NCI-H1694 (cell line): Measurements from ENCODE around the gene PGA5.
"Not testable (repeated sequence)": the region's sequence is repeated elsewhere in the genome, so short reads cannot be mapped to it uniquely, and the experiment has no call there.

Source experiments
- DNase-seq: peaks from one replicate; lab custom pipeline; 2025; lab: John Stamatoyannopoulos, UW

PGA5 gene

GRCh38 chr11:61240875-61241274 is at the start of gene PGA5:
Gene PGA5, plus strand, starts transcription at chr11:61241175. Its CDS starts 52 bp downstream, at chr11:61241227.
- not testable (repeated sequence) for DNase-seq

DNA sequence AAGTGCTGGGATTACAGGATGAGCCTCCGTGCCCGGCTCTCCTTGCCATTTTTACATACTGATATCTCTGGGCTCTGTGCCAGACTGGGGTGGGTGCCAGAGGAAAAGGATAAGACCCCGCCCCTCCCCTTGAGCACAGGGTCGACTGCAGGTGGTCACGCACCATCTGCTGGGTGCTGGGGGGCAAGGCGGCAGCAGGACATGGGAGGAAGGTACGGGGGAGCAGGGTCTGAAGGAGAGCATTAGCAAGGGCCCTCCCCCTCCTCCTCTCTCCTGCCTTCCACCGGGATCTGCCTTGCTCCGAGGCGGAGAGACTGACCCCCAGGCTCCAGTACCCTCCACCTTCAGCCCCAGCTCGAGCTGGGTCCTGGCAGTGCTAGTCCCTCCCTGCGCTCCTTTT is 47.4 kb upstream of the PGA5 start:
- DNase-seq: no peak

DNA sequence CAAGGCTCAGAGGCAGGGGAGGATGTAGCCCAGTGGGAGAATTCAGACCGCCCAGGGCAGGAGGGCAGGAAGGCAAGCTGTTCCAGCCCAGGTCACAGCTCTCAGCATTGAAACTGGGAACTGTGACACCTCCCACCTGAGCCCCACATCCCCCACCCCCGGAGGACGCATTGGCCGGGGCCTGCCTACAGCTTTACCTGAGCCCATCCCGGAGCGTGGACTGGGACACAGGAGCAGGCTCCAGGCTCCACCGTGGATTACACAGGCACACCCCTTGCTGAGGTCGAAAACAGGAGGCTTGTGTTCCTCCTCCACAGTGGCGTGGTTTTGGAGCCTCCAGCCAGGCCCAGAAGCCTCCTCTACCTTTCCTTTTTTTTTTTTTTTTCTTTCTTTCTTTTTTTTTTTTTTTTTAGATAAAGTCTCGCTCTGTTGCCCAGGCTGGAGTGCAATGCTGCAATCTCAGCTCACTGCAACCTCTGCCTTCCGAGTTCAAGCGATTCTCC is 46.8 kb upstream of the PGA5 start:
- no peak for DNase-seq

DNA sequence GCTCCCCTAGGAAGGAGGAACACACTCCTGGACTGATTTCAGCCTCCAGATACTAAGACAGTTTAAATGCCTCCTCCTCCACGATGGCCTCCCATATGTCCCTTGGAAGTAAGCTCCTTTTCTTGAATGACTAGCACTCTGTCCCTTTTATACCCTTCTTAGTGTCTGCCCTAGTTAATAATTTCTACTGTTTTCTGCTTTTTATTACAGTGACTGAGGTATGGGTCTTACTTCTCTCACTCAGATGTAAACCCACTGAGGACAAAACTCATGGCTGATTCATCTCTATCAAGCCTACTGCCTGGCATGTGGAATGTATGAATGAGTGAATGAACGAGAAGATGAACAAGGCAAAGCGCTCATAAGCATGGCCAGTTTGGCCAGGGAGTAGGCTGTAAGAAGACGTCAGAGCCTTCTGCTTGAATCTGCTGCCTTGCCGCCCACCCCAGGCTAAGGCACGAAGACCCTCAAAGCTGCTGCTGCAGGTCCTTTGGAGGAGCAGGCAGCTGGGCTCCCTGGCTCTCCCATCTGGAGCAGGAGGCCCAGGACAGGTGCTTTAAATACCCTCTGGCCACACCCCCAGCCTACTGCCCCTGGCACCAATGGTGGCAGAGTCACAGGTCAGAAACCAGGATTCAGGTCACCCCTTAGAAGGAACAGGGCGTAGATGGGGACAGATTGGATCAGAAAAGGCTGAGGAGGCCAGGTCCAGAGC is 45.8 kb upstream of the PGA5 start:
- no peak for DNase-seq

GRCh38 chr11:61195719-61196118 is 45.3 kb upstream of the PGA5 start:
- DNase-seq: no peak

DNA sequence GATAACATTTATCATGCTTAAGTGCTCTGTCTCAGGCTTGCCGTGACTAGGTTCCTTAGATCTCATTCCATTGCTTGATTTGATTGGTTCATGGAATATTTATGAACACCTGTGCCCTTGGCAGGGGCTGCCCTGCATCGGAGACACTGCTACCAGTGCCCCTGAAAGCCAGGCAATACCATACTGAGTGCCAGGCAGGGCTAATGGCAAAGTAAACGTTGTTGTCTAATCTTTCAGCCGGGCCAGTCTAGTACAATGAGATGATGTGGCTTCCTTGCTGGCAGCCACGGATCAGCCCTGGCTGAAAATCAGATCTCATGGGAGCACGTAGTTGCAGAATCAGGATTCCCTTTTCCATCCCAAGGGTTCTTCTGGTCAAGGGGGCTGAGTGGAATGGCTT is 42.6 kb upstream of the PGA5 start:
- no peak for DNase-seq

DNA sequence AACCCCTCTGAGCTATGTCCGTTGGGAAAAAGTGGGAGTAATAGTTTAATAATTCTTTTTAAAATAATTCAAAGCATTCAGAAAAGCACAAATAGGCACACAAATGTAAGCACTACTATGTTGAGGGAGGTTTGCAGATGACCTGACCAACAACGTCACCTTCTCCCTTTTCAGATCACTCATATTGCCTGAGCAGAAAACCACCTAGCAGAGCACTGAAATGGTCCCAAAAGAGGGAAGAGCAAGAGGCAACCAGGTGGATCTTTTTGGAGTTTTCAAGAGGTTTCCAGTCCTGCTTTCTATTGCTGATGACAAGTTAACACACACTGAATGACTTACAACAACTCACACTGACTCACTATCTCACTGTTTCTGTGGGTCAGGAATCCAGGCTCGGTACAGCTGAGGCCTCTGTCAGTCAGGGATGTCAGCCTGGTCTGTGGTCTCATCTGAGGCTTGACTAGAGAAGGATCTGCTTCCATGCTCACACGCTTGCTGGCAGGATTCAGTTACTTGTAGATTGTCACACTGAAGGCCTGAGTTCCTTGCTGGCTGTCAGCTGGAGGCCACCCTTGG is 41.9 kb upstream of the PGA5 start:
- no peak for DNase-seq

GRCh38 chr11:61201476-61201875 is 39.5 kb upstream of the PGA5 start:
- DNase-seq: no peak

GRCh38 chr11:61202950-61203746 is 37.8 kb upstream of the PGA5 start, which contains the start of gene PGA3:
Gene PGA3, plus strand, starts transcription at chr11:61203515. Its CDS starts 50 bp downstream, at chr11:61203565.
- DNase-seq: not testable (repeated sequence)

DNA sequence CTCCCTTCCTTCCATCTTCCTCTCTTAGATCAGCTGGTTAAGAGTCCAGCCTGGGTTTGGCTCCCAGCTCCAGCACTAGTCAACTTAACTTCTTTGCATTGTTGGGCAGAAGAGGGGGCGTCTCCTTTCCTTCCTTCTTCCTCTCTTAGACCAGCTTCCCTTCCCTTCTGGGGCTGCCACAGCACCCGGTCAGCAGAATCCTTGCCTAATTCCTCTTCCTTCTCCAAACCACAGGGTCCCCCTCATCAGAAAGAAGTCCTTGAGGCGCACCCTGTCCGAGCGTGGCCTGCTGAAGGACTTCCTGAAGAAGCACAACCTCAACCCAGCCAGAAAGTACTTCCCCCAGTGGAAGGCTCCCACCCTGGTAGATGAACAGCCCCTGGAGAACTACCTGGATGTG is 37.1 kb upstream of the PGA5 start:
- DNase-seq: not testable (repeated sequence)

DNA sequence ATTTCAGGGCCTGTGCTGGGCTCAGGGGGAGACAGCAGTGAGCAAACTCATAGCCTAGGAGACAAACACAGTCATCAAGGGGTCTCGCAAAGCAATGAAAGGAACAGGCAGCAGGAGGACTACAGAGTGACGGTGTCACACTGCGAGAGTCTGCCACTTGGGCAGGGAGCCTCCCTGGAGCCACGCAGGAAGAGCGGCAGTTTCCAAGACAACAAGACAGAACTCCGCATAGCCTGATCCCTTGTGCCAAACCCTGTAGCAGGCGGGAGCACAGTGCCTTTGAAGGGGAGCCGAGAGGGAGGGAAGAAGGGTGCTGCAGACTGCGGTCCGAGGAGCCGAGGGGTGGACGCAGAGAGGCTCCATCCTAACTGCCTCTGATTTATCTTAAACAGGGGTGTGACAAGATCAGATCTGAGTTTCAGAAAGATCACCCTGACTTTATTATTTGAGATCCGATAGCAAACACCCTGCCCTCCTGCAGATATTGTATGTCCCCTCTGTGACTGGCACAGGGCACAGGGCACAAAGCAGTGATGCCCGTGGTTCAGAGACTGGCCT is 36.4 kb upstream of the PGA5 start:
- not testable (repeated sequence) for DNase-seq

GRCh38 chr11:61207636-61208310 is 33.2 kb upstream of the PGA5 start:
- not testable (repeated sequence) for DNase-seq

GRCh38 chr11:61210629-61211028 is 30.3 kb upstream of the PGA5 start:
- DNase-seq: not testable (repeated sequence)

DNA sequence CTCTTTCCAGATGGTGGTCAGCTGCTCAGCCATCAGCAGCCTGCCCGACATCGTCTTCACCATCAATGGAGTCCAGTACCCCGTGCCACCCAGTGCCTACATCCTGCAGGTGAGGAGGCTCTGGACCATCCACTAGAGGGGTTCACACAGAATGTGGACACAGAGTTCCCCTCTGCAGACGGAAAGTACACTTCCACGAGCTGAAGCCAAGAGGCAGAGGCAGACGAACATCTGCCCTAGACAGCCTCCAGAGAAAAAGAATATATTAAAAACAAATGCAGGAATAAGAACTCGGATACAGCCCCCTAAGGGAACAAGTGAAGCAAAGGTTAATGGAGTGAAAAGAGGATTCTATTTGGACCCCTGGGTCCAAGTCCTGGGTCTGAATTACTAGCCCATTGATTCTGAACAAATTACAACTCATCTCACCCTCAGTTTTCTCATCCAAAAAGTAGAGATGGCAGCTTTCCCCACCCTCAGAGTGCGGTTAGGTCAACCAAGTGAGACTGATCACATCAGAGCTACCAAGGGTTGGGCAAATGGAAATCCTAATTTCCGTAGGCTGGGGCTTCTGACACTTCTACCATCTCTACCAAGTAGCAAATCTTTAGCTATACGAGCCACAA is 29.5 kb upstream of the PGA5 start:
- not testable (repeated sequence) for DNase-seq

DNA sequence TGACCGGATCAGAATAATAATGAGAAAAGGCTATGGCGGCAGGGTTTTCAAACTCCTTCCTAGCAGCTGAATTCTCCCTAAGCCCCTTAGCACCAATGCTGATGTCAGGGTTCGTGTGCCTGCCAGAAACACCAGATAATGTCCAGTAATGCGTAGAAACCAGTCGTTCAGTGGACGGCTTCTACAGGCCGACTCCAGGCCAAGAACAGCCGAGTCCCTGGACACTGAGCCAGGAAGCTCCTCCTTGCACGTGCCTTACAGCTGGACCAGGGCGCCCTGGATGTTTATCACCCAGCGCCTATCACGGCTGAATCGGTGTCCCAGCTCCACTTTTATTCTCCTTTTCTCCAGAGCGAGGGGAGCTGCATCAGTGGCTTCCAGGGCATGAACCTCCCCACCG is 28.8 kb upstream of the PGA5 start:
- DNase-seq: not testable (repeated sequence)

GRCh38 chr11:61213711-61214324 is 27.2 kb upstream of the PGA5 start:
- DNase-seq: not testable (repeated sequence)

DNA sequence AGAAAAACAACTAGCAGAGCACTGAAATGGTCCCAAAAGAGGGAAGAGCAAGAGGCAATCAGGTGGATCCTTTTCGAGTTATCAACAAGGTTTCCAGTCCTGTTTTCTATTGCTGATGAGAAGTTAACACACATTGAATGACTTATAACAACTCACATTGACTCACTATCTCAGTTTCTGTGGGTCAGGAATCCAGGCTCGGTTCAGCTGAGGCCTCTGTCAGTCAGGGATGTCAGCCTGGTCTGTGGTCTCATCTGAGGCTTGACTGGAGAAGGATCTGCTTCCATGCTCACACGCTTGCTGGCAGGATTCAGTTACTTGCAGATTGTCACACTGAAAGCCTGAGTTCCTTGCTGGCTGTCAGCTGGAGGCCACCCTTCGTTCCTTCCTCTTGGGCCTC is 22.7 kb upstream of the PGA5 start:
- not testable (repeated sequence) for DNase-seq

DNA sequence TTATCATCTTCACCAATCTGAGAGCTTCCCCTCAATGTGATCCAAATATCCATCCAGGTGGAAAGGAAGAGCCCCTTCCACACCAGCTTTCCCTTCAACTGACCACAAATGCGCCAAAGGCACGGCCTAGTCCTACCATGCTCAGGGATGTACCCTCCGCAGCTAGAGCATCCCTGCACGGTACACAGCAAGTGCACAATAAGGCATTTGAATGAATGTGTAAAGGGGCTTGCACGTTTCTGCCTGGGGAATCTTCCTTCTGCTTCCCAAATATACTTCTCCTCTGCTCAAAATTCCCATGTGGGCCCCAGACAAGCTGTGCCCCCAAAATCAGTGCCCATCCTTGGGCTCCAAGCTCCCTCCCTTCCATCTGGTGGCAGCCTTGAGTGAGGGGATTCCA is 22.0 kb upstream of the PGA5 start:
- not testable (repeated sequence) for DNase-seq

DNA sequence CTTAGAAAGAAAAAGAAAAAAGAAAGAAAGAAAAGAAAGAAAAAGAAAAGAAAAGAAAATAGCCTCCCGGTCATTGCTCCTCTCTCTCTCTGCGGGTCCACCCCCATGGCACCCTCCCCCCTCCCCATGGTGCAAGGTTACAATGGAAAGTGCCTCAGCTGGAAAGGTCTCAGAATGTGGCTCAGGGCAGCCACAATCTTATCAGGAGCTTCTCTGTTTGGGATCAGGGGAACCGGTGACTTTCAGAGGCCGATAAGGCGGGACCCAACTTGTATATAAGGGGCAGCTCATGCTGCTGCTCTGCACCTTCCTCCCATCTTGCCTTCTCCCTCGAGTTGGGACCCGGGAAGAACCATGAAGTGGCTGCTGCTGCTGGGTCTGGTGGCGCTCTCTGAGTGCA is 18.9 kb upstream of the PGA5 start, which contains the start of gene PGA4:
TSS of gene PGA4 (plus strand) at position 301 of the 400 bp plus-strand sequence. CDS start at position 355, 54 bp downstream.
- not testable (repeated sequence) for DNase-seq

DNA sequence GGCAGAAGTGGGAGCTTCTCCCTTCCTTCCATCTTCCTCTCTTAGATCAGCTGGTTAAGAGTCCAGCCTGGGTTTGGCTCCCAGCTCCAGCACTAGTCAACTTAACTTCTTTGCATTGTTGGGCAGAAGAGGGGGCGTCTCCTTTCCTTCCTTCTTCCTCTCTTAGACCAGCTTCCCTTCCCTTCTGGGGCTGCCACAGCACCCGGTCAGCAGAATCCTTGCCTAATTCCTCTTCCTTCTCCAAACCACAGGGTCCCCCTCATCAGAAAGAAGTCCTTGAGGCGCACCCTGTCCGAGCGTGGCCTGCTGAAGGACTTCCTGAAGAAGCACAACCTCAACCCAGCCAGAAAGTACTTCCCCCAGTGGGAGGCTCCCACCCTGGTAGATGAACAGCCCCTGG is 18.3 kb upstream of the PGA5 start:
- not testable (repeated sequence) for DNase-seq
